H1 (cell line): ENCODE results near the gene NT5DC3. TPM values are rescaled to one million over a fixed set of nuclear protein-coding genes. Genes with fewer than 3 reads are reported as not detected.

Experiments used
- CHD2 ChIP-seq: IDR thresholded peaks from 2 replicates; pipeline ENCODE4 v1.6.1; 2012; ENCODE audit warnings: low read length, improper control_type of control experiment
- POLR2AphosphoS5 ChIP-seq: IDR thresholded peaks from 2 replicates; pipeline ENCODE4 v1.6.1; 2011; ENCODE audit warnings: low read depth, low read length
- RNF2 ChIP-seq: fragments of 200-900, 300-1000 bp; sonication (generic); IDR thresholded peaks from 2 replicates; pipeline ENCODE4 v1.7.1; 2016; ENCODE audit warnings: borderline replicate concordance, low read depth, mild to moderate bottlenecking, antibody characterized with exemption, low read length; ENCODE audit not compliant: poor library complexity, severe bottlenecking; ENCODE audit errors: missing control alignments
- SIN3A ChIP-seq, 2 experiments: IDR thresholded peaks in 1 of 2; conservative IDR thresholded peaks in 1 of 2; 2 replicates each; pipeline ENCODE4 v1.6.1; 2011 to 2012; ENCODE audit warnings: low read length in 2 of 2, improper control_type of control experiment in 1 of 2, low read depth in 1 of 2, mild to moderate bottlenecking in 1 of 2
- polyA plus RNA-seq, 7 experiments: library from polyadenylated mRNA; depleted of rRNA in 3 of 7; stranded (reverse) in 5 of 7; unstranded in 2 of 7; fragments of >200 nt in 5 of 7; fragments of 200-250 nt in 2 of 7; gene quantifications; 1 replicate in 5 of 7; 2 replicates in 1 of 7; 4 replicates in 1 of 7; pipeline versions ENCODE4 v1.2.1 to v1.2.3, GENCODE V29; 2011 to 2013; ENCODE audit warnings: missing spikeins in 2 of 7, mixed read lengths in 2 of 7
- total RNA-seq: library from RNA; stranded (reverse); fragmentation: NEBNext Ultra II Directional; extraction: Animal tissue kit (Norgen Biotek cat#: 25700); gene quantifications from 2 replicates; pipeline ENCODE4 v1.2.1, GENCODE V29; 2021

Gene NT5DC3
- total and polyA plus RNA-seq, 2 of the 8 experiments (the other 6 are each of a cell fraction or from before 2014, with no cell fraction given) = 5.4 to 14.8 TPM

DNA sequence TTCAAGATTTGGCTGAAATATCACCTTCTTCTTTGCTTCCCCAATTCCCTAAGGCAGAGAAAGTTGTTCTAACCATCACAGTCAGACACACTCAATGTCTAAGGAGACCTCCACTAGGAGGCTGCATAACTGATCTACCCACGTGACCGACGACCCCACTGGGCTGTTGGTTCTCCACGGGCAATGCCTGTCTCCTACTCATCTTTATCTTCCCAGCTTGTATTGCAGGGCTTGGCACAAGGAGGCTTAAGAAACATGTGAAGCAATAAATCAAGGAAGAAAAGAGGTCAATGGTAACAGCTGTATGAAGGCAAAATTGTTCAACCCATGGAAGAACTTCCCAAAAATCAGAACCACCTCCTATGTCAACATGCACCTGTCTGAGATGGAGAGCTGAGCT is 27.1 kb downstream of the NT5DC3 start (continued):
- TF ChIP-seq CHD2 (no peak), RNF2 (no peak), SIN3A (conservative IDR thresholded peaks at IDR 0.05 in 1 of 2, IDR thresholded peaks at IDR 0.05 in 1 of 2; ENCODE audit: low read depth in 1 of 2, low read length in 2 of 2) (no peak), POLR2AphosphoS5 (no peak)
